Kidney (tissue), 14 donors: ENCODE measurements around the gene CEACAM16. TPM values are rescaled to one million over a fixed set of nuclear protein-coding genes. Genes with fewer than 3 reads are reported as not detected.
A peak's percentile ranks its signal among the peaks of the same experiment; 100 is the strongest.

Experiments
- DNase-seq, 5 donors: peaks; one replicate each; pipeline ENCODE4 v3.0.0-alpha.2; 2013 to 2020
- FAIRE-seq: peaks from 2 replicates; lab custom pipeline; 2012; peaks lifted over from hg19 to GRCh38; lab: Jason Lieb, UNC
- H3K27ac ChIP-seq, 2 donors: one replicate each; pipeline ENCODE4 v1.7.0; 2013; ENCODE audit warnings: low read depth in 2 of 2, low read length in 2 of 2, inconsistent platforms in 1 of 2
- H3K27me3 ChIP-seq: one replicate; pipeline ENCODE4 v1.7.1; 2013; ENCODE audit warnings: low read length, inconsistent platforms; ENCODE audit not compliant: control insufficient read depth, insufficient read depth
- H3K36me3 ChIP-seq, 3 donors: one replicate each; pipeline versions ENCODE4 v1.7.0 to v1.7.1; 2013; ENCODE audit warnings: low read length in 3 of 3, control low read depth in 1 of 3, inconsistent platforms in 1 of 3; ENCODE audit not compliant: insufficient read depth in 3 of 3, control insufficient read depth in 2 of 3
- H3K4me1 ChIP-seq, 3 donors: one replicate each; pipeline versions ENCODE4 v1.7.0 to v1.7.1; 2013; ENCODE audit warnings: low read length in 3 of 3, inconsistent platforms in 1 of 3, low read depth in 1 of 3; ENCODE audit not compliant: control insufficient read depth in 2 of 3, insufficient read depth in 2 of 3
- H3K4me3 ChIP-seq, 3 donors: one replicate each; pipeline versions ENCODE4 v1.7.0 to v1.8.1; 2013; ENCODE audit warnings: low read length in 3 of 3, control low read depth in 1 of 3, inconsistent platforms in 1 of 3
- H3K9ac ChIP-seq, 3 donors: one replicate each; pipeline versions ENCODE4 v1.7.0 to v1.7.1; 2013; ENCODE audit warnings: low read length in 3 of 3, control low read depth in 1 of 3, inconsistent platforms in 1 of 3
- H3K9me3 ChIP-seq, 3 donors: one replicate each; pipeline versions ENCODE4 v1.7.0 to v1.7.1; 2013; ENCODE audit warnings: low read length in 3 of 3, control low read depth in 1 of 3, inconsistent platforms in 1 of 3; ENCODE audit not compliant: control insufficient read depth in 2 of 3, insufficient read depth in 1 of 3
- CTCF ChIP-seq: IDR thresholded peaks from 3 replicates; pipeline ENCODE4 v1.5.1; 2012; ENCODE audit warnings: mild to moderate bottlenecking, moderate library complexity, borderline replicate concordance; ENCODE audit not compliant: insufficient read depth; ENCODE audit errors: extremely low read depth
- intact Hi-C: fragments of 100-400 bp; cut with DNase I; formaldehyde crosslinking; loops from one replicate; pipeline ENCODE4 v1.11.1; 2022
- polyA plus RNA-seq: library from polyadenylated mRNA; stranded (reverse); fragments of 350-450 nt; fragmentation: Illumina TruSeq; extraction: RNeasy Lipid Tissue Mini Kit (QIAGEN cat#74804); gene quantifications from one replicate; pipeline ENCODE4 v1.2.3, GENCODE V29; 2014; ENCODE audit warnings: low read depth, low replicate concordance; ENCODE audit not compliant: insufficient read depth
- total RNA-seq: library from RNA; stranded (reverse); fragmentation: NEBNext Ultra II Directional; extraction: Animal tissue kit (Norgen Biotek cat#: 25700); gene quantifications from one replicate; pipeline ENCODE4 v1.2.1, GENCODE V29; 2021
- donor health status: control.
- donor health status: control.
- donor health status: control.
- donor health status: control.
- donor health status: control.
- donor health status: DM: yes; HTN: yes; CAD: no.
- donor health status: Normal renal cell carcinoma (clear cell type).

CEACAM16 gene
- total and polyA plus RNA-seq, 2 donors from 2014 or later: not detected

GRCh38 chr19:44753932-44754749, 55.2 kb downstream of the CEACAM16 start:
- Histone ChIP-seq H3K4me3 (peak overlapping the region; percentile 16 to 59 (median 55)), H3K4me1 (peaks cover 0 to 54% (median 25%) of the 10 kb centered on the region in 3 donors), H3K27ac (peak overlapping the region; percentile 89 to 93), H3K27me3 (no peaks in the 10 kb centered on the region), H3K36me3 (peaks cover 0 to 22% (median 10%) of the 10 kb centered on the region in 3 donors), H3K9ac (peak overlapping the region in 2 of 3 donors; percentile 38 to 79), H3K9me3 (no peaks in the 10 kb centered on the region)
- TF ChIP-seq CTCF: peak; percentile 12
- FAIRE-seq (no peak), DNase-seq (peak; percentile 66 to 99 (median 84))
- intact Hi-C loops: no loop called here

- no peak for TF ChIP-seq CTCF
- intact Hi-C loops: no loop called here
- peaks cover 0 to 54% (median 25%) of the 10 kb centered on the region in 3 donors for H3K4me1 ChIP-seq
- peak overlapping the region; percentile 89 to 93 for H3K27ac ChIP-seq
- FAIRE-seq: no peak
- DNase-seq: peak in 1 of 5 donors; percentile 75
- no peaks in the 10 kb centered on the region for H3K27me3 ChIP-seq
- peak overlapping the region in 1 of 3 donors; percentile 59 for H3K4me3 ChIP-seq
- no peaks in the 10 kb centered on the region for H3K9me3 ChIP-seq
- H3K9ac ChIP-seq: peak overlapping the region in 1 of 3 donors; percentile 71
- peaks cover 0 to 22% (median 12%) of the 10 kb centered on the region in 3 donors for H3K36me3 ChIP-seq
These were observed 55.8 kb downstream of the CEACAM16 start for GRCh38 chr19:44754750-44755080.

- Histone ChIP-seq H3K27me3 (no peaks in the 10 kb centered on the region), H3K36me3 (peaks cover 0 to 25% (median 15%) of the 10 kb centered on the region in 3 donors), H3K27ac (peak overlapping the region; percentile 89 to 93), H3K9me3 (no peaks in the 10 kb centered on the region), H3K4me3 (peak overlapping the region in 1 of 3 donors; percentile 59), H3K4me1 (peaks cover 0 to 50% (median 21%) of the 10 kb centered on the region in 3 donors), H3K9ac (peak overlapping the region in 1 of 3 donors; percentile 71)
- intact Hi-C loops: no loop called here
- FAIRE-seq (no peak), DNase-seq (peak in 1 of 5 donors; percentile 54)
- TF ChIP-seq CTCF: no peak
These were observed 56.3 kb downstream of the CEACAM16 start for GRCh38 chr19:44755219-44755618.
